Measurements from ENCODE around the gene APOD.
"Not testable (repeated sequence)": the region's sequence is repeated elsewhere in the genome, so short reads cannot be mapped to it uniquely, and the experiment has no call there.

APOD gene

DNA sequence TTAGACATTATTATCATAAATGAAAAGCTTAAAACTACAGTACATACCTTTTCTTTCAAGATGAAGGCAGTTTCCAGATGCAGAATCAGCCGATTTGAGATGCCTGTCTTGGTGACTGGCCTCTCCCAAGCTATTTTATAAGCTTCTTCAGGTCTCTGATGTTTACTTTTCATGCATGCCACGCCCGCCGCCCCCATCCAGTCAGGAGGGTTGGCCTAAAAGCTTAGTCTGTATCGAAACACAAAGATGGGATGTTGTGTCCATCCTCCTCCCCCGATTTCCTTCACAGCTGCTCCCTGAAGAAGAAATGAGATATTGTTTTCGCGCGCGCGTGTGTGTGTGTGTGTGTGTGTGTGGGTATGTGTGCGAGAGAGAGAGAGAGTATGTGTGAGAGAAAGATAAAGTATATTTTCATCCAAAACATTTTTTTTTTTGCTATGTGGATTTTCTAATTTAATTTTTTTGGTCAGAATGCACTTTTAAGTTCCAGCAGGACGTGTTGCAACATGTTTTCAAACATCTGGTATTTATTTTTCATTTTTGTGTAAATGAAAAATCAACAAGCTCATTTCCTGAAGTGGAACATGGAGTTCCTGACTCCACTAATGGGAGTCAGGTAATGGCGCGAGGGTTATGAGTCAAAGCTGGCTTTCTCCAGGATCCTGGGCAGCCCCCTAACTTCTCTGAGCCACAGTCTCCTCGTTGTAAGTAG lies at the start of gene APOD:
Gene APOD (minus strand): TSS at position 110 of the 712 bp plus-strand sequence. CDS start 4,479 bp downstream, outside the sequence.
- no peak within 1 kb of the TSS for H3K4me3 ChIP-seq (ENCODE audit: low read depth, low read length)

DNA sequence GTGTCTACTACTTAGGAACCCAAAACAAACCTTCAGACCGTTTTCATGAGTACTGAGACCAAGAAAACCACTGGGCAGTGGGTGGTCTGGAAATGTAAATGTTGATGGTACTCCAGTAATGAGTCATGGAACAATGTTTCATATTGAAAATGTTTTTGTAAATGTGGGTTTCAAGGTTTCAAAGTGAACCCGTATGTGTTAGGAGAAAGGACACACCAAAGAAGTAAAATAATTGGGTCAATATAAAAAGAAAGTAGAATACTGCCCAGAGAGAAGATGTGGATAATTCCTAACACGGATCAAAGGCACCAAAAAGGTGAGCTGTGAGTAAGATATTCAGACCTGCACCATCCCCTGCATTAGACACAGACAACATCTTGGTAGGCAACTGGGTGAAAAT lies 49.6 kb upstream of the APOD start:
- H3K4me3 ChIP-seq (ENCODE audit: low read depth, low read length), result not testable (repeated sequence)

DNA sequence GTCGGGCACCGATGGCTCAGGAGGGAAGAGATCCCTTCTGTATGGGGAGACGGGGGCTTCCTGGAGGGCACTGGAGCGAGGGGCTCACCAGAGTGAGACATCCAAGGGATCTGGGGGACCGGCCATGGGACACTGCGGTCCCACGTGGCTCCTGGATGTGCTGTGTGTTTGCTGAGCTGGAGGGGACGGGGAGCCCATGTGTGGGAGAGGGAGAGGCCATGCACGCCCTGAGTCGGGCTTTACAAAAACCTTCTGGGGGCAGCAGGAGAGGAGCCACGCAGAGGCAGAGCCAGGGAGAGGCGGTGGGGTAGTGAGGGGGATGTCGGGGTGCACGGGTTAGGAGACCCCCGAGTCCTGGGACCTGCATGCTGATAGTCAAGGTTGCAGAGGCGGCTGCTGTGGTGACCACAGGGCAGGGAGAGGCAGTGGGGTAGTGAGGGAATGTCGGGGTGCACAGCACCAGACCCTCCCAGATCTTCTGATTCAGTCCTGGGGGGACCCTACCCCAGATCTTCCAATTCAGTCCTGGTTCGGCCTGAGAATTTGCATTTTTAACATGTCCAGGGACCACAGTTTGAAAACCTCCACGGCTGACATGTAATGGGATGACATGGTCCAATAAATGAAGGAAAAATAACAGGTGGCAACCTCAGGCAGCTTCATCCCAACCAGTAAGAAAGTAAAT lies 48.9 kb upstream of the APOD start:
- not testable (repeated sequence) for H3K4me3 ChIP-seq (ENCODE audit: low read depth, low read length)

DNA sequence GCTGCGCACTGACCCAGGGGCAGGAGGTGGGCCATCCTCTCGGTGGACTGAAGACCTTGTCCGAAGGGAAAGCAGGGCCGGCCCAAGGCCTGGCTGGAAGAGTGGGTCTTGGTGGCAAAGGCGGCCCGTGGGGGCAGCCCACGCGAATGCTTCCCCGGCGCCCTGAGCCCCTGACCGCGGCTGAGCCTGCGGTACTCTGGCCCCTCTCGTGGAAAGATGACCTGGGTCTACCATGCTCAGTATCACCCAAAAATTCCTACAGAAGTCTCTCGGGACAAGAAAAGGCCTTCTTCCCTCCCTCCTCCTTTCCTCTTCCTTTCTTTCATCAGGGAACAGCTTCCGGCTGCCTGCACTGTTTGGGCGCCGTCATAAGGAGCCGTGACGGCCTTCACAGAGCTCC lies 48.3 kb upstream of the APOD start:
- H3K4me3 ChIP-seq (ENCODE audit: low read depth, low read length), result not testable (repeated sequence)

DNA sequence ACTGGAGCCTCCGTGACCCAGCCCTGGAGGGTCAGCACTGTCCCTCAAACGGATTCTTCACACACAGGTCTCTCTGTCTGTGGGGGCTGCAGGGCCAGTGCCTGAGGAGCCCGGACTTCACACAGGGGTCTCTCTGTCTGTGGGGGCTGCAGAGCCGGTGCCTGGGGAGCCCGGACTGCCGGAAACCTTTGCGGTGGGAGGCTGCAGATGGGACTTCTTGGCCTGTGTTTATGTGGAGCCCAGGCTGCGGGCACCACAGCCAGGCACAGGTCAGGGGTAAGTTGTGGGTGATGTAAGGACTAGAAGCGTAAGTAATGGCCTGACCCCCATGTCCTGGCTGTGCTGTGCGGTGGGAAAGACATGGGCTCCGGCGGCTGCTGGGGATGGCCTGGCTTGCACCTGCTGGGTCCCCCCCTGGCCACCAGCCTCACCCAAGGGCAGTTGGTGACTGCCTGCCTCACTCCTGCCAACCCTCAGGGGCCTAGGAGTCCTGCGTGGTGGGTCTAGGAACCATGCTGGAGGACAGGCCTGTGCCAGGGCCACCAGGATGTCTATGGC lies 47.3 kb upstream of the APOD start:
- H3K4me3 ChIP-seq (ENCODE audit: low read depth, low read length), result not testable (repeated sequence)

DNA sequence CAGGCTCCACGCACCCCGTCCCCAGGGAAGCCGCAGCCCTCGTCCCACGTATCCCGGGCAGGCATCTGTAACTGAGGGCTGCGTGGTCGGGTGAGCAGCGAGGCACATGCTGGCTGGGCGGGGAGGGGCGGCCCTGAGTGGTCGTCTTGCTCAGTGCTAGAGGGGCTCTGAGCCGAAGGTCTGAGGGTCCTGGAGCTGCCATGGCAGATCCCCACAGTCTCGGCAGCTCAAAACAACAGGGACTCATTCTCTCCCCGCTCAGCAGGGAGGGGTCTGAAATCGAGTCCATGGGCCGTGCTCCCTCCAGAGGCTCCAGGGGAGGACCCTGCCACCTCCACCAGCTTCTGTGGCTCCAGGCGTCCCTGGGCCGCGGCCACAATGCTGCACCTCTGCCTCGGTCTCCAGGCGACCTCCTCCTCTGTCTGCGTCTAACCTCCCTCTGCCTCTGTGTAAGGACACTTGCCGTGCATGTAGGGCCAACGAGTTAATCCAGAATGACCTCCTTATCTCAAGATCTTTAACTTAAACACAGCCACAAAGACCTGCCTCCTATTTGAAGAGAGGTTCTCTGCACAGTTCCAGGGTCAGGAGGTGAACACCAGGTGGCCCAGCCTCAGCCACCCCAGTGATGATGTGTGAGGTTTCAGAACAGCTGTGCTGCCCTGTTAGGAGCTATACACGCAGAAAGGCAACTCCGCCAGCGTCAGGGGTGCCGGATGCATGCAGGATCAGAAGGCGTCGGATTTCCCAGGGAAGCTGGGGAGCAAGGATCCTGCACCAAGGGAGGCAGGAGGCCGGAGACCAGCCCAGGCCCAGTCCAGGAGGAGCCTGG lies 46.6 kb upstream of the APOD start:
- not testable (repeated sequence) for H3K4me3 ChIP-seq (ENCODE audit: low read depth, low read length)

DNA sequence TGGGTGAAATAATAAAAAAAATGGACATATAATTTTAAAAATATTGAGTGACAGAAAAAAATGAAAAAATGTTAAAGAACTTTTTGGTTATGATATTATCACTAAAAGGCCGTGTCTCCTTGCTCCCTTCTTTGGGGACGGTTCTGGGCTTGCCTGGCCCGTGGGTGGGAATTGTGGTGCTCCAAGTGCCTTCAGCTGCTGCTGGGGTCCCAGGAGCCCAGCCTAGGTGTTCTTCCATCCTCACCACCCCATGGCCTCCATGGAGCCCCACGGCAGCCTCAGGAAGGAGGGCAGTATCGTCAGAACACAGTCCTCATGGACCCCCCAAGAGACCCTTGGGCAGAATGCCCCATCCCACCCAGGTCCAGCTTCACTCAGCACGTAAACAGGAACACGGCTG lies 45.9 kb upstream of the APOD start:
- H3K4me3 ChIP-seq (ENCODE audit: low read depth, low read length), result not testable (repeated sequence)

DNA sequence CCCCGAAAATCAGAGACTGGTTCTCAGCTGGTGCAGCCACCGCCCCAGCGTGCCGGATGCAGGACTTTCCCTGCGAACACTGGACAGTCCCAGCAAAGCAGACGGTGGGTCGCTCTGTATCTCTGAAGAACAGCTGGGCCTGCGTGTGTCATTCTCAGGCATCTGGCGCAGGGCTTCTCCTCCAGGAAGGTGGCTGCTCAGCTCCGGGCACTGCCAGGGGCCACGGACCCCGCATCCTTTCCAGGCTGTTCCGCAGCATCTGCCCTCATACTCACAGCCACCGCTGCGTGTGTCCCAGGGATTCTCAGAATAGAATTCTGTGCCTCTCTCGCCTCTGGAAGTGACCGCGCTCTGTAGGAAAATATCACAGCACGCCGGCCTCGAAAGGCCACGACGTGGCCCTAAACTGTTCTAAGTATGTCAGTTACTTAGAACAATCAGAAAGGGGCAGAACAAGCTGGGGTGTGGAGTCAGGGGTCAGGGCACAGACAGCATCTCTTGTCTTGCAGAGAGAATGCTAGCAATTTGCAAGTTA lies 44.7 kb upstream of the APOD start:
- not testable (repeated sequence) for H3K4me3 ChIP-seq (ENCODE audit: low read depth, low read length)

DNA sequence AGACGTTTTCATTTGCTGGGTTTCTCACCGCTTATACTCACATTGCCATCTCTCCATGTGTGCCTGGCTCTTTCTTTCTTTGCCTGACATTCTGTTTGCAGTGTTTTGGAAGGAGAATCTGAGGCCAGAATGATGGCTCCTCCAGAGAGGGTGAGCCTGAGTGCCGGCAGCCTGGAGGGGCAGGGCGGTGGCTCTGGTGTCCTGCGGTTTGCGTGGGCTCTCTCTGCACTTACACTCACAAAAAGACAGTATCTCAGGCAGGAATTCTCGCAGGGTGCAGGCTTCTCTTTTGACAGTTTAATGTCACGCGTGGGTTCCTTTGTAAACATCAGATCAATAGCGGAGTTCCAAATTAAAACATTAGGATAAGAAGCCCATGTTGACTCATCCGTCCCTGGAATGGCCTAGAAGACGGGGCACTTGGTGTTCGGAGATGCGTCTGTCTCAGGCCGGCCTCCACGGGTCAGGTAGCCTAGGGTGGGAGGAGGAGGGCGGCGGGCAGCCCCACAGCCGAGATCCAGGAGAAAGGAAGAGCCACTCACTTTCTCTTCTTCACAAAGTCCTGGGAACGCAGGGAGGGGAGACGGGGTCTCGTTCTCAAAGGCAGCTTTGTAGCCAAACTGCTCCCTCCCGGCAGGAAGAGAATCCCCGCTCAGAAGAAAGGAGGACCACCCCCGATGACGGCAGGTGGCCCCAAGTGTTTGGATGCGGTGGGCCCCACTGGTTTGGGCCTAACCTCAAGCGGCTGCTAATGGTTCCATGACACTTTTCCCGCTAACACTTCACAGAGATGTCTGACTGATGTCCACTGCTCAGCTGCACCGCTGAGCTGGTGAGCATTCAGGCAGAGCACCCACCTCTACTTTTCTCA lies 44.0 kb upstream of the APOD start:
- not testable (repeated sequence) for H3K4me3 ChIP-seq (ENCODE audit: low read depth, low read length)

DNA sequence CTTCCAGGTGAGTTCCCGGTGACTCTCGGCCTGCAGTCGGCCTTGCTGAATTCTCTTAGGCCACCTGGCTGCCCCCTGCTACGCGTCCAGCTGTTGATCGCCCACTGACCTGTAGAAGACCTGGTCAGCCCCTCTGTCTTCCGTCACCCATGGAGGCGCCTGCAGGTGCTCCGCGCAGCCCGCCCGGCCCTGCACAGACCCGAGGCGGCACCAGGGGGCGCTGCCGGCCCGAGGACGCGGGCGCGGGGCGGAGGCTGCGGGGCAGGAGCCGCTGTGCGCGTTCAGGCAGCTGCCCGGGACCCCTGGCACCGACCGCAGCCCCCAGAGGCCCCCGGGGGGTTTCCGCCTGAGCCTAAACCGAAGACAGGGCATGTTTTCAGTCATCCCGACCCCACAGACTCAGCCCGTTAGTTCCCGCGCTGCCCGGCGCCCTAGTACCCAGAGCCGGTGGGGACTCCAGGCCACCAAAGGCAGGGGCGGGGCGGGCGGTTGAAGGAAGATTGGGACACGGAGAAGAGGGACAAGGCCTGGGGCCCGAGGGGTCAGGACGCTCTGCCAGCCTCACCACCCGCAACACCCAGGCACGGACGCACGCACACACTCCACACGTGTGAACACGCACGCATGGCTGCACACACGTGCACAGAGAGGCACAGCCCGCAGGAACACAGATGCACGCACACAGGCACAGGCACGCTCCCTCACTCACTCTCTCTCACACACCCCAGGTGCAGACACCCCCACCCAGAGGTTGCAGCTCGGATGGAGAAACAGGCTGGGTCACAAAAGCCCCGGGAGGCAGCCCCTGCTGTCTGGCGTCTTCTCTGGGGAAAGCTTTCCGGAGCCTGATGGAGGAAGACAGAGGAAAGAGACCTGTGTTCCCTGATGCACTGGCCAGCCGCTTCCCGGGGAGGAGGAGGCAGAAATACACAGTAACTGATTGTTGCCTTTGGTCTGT lies 41.1 kb upstream of the APOD start:
- H3K4me3 ChIP-seq (ENCODE audit: low read depth, low read length), result not testable (repeated sequence)

DNA sequence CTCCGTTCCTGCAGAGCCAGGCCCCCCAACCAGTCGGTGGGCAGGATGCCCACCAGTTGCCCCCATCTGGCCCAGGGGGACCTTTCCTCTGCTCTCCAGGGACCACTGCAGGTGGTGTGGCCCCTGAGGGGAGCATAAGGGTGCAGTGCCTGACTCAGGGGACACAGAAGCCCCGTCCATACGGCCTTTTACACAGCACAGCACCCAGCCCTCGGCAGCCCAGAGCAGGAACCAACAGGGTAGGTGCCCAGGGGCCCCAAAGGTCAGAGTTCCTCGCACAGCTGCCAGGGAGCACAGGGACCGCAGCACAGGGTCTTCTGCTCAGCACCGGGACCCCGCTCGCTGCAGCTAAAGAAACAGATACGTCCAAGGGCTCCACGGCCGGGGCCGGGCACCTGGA lies 40.4 kb upstream of the APOD start:
- H3K4me3 ChIP-seq (ENCODE audit: low read depth, low read length), result not testable (repeated sequence)

DNA sequence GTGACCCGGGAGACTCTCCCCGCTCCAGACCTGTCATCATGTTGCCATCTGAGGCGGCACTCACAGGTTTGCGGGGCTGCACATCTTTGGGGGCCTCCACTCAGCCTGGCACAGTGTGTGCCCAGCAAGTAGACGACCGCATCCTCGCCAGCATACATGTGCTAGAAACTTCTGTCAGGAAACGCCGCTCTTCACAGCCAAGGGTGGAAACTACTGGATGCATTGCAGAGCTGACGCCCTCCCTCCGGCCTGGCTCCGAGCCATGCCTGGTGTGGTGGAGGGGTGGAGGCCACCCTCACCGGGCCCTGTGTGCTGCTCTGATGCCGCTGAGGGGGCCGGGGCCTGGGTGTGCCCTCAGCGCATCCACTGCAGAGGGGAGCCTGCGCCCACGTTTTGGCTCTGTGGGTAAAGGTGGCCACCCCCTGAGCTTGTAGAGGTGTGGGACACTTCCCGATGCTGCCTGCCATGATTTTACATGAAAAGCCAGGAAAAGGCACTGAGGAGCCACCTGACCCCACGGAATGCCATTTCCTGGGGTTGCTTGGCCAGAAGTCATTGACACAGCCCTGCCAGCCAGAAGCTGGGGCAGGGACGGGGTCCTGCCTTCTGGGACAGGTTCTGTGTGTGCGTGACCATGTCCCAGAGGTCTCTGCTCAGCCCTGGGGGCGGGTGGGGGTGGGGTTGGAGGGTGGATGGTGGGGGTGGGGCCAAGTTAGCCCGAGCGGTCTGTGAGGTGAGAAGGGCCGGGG lies 39.7 kb upstream of the APOD start:
- H3K4me3 ChIP-seq (ENCODE audit: low read depth, low read length), result not testable (repeated sequence)

DNA sequence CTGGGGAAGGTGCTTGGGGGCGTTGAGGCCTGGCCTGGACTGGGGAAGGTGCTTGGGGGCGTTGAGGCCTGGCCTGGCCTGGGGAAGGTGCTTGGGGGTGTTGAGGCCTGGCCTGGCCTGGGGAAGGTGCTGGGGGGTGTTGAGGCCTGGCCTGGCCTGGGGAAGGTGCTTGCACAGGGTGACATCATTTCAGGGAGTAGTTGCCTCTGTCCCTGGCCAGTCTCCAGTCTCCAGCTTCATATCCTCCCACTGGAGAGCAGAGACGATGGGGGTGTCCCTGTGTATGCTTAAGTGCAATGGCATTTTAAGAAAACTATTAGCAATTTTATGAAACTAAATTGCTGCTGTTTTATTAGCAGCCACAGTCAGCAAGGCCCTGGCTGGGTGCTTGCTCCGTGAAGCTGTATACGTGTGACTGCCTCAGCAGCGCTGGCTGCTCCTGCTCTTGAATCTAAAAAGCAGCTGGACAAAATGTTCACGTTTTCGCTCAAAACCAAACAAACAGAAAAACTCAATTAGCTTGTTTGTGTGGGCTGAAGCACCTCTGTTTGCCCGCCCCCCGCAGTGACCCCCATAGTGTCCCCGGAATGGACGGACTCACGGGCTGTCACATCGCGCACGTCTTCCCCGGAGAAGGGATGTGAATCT lies 38.9 kb upstream of the APOD start:
- not testable (repeated sequence) for H3K4me3 ChIP-seq (ENCODE audit: low read depth, low read length)

DNA sequence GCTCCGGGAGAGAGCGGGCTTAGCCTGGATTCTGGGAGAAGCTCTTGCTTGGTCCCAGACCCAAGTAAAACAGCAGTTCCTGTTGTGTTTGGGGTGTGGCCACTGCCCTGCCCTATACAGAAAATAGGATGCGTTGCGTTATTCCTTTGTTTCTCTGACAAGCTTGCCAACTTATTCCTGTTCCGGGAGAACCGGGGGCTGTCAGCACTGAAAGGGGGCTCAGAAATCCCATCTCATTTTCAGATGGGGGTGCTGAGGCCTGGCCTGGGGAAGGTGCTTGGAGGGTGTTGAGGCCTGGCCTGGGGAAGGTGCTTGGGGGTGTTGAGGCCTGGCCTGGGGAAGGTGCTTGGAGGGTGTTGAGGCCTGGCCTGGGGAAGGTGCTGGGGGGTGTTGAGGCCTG lies 38.3 kb upstream of the APOD start:
- H3K4me3 ChIP-seq (ENCODE audit: low read depth, low read length), result not testable (repeated sequence)

DNA sequence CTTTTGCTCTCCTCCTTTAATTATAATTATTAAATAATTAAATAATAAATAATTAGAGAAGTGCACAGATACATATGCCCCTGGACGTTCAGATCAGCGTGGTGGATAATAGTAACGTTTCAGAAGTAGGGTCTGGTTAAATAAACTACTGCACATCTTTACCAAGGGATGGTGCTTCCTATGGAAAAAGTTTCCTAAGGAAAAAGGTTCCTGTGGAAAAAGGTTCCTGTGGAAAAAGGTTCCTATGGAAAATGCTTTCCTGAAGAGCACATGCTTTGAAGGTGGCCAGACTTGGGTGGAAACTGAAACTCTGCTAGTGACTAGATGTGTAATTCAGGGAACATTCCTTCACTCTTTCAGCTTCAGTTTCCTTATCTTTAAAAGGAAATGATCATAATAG lies 37.4 kb upstream of the APOD start:
- not testable (repeated sequence) for H3K4me3 ChIP-seq (ENCODE audit: low read depth, low read length)

DNA sequence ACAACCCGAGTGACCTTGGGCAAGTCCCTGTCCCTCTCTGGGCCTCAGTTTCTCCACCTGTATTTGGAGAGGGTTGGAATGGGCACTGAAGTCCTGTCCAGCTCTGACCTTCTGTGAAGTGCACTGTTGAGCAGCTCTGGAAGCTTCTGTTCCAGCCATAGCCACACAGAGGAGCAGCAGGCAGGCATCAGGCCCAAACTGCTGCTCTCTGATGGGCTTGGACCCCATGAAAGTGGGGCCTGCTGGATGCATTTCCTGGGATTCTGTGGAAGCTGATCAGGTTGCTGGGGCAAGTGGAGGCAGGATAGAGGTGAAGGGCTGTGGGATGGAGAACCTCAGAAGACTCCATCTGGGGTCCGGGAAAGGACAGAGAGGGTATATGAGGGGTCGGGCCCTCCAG lies 36.7 kb upstream of the APOD start:
- not testable (repeated sequence) for H3K4me3 ChIP-seq (ENCODE audit: low read depth, low read length)

DNA sequence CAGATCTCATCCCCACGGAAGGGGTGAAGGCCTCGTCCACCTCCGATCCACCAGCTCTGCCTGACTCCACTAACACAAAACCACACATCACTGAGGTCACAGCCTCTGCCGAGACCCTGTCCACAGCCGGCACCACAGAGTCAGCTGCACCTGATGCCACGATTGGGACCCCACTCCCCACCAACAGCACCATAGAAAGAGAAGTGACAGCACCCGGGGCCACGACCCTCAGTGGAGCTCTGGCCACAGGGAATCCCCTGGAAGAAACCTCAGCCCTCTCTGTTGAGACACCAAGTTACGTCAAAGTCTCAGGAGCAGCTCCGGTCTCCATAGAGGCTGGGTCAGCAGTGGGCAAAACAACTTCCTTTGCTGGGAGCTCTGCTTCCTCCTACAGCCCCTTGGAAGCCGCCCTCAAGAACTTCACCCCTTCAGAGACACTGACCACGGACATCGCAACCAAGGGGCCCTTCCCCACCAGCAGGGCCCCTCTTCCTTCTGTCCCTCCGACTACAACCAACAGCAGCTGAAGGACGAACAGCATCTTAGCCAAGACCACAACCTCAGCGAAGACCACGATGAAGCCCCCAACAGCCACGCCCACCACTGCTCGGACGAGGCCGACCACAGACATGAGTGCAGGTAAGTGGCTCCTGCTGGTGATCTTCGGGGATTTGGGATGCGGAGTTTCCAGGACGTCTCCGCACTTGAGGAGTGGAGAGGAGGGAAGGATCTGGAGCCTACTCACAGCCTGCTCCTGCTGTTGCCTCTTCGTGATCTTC lies 36.0 kb upstream of the APOD start:
- not testable (repeated sequence) for H3K4me3 ChIP-seq (ENCODE audit: low read depth, low read length)

All from iPS-11a (cell line).